ENCODE data around the gene RASGRP2. TPM values are rescaled to one million over a fixed set of nuclear protein-coding genes. Genes with fewer than 3 reads are reported as not detected.

RASGRP2 gene
- total and polyA plus RNA-seq, 2 experiments from 2014 or later: 30.1 to 50.4 TPM

- H3K36me3 Mint-ChIP-seq (ENCODE audit: low read depth): 0 out of 3 replicates have a peak, but pooled peaks cover 3% of the 10 kb centered on the region
- H3K27ac Mint-ChIP-seq: no peak overlapping the region
- H3F3A ChIP-seq (replicated peaks; ENCODE audit: low read depth): peaks cover 8% of the 10 kb centered on the region
- H2AFZ ChIP-seq: no peak overlapping the region
- H3K9me2 ChIP-seq (ENCODE audit: insufficient read depth): no peaks in the 10 kb centered on the region
- ATAC-seq: no peak
- H3K79me2 ChIP-seq (replicated peaks; ENCODE audit: insufficient read depth): no peaks in the 10 kb centered on the region
- H3K4me3 Mint-ChIP-seq: no peak overlapping the region
- no peak overlapping the region for H3K27ac ChIP-seq (ENCODE audit: low read depth)
- peaks cover 19% of the 10 kb centered on the region for H3K27me3 Mint-ChIP-seq (ENCODE audit: insufficient read depth, low read depth, poor library complexity)
- DNase-seq (ENCODE audit: low spot score): no peak
- H3K27me3 ChIP-seq (ENCODE audit: insufficient read depth): no peaks in the 10 kb centered on the region
- H4K20me1 ChIP-seq (replicated peaks; ENCODE audit: insufficient read depth): no peaks in the 10 kb centered on the region
- H3K4me2 ChIP-seq: no peak overlapping the region
- H3K36me3 ChIP-seq (ENCODE audit: insufficient read depth): no peaks in the 10 kb centered on the region
- H3K4me1 Mint-ChIP-seq: peaks cover 14% of the 10 kb centered on the region
- H3K4me3 ChIP-seq: no peak overlapping the region
- no peaks in the 10 kb centered on the region; the same call in 1 of the 2 replicates for H3K4me1 ChIP-seq (ENCODE audit: insufficient read depth)
- TF ChIP-seq ETS1 (IDR thresholded peaks at IDR 0.05): no peak
- TF ChIP-seq CTCF (conservative IDR thresholded peaks at IDR 0.05; ENCODE audit: low read depth in 2 of 2): peak; percentile 34 to 52
- no peak for TF ChIP-seq CREB1 (CRISPR knock-in tag; IDR thresholded peaks at IDR 0.05; ENCODE audit: low read depth)
- TF ChIP-seq EZH2phosphoT487 (IDR thresholded peaks at IDR 0.05; ENCODE audit: unreplicated experiment): no peak
- TF ChIP-seq STAT1 (IDR thresholded peaks at IDR 0.05; ENCODE audit: unreplicated experiment): no peak
- TF ChIP-seq ZNF462 (CRISPR knock-in tag; IDR thresholded peaks at IDR 0.05): no peak
- H3K9me3 Mint-ChIP-seq: no peaks in the 10 kb centered on the region; the same call in 2 of the 3 replicates
These were observed 6.6 kb upstream of the RASGRP2 start for GRCh38 chr11:64750361-64751054.

Data from GM23338 (cell line).